Endothelial cell of umbilical vein (primary cell): ENCODE results near the gene SRBD1. TPM values are rescaled to one million over a fixed set of nuclear protein-coding genes. Genes with fewer than 3 reads are reported as not detected.

Source experiments
- BruUV-seq: library from RNA; stranded (reverse); fragments of 400-500 nt; replicated peaks from 2 replicates; lab custom pipeline; 2021; lab: Mats Ljungman, UMichigan
- CTCF ChIA-PET: fragments of 300-600, 350-600 bp; sonication (Branson Sonifier 250); formaldehyde crosslinking; loops from one replicate; lab custom pipeline; 2021; ENCODE audit warnings: antibody characterized with exemption, inconsistent platforms; lab: Charles Lee
- POLR2A ChIA-PET: fragments of 300-600, 350-600 bp; sonication (Branson Sonifier 250); formaldehyde crosslinking; loops from one replicate; lab custom pipeline; 2021; ENCODE audit warnings: antibody characterized with exemption, inconsistent platforms; lab: Charles Lee
- DNase-seq: peaks from one replicate; pipeline ENCODE4 v3.0.0-alpha.2; 2011; ENCODE audit warnings: low read depth, low spot score
- FAIRE-seq: peaks from 2 replicates; lab custom pipeline; 2011; peaks lifted over from hg19 to GRCh38; lab: Jason Lieb, UNC
- H2AFZ ChIP-seq: 2 replicates; pipeline ENCODE4 v1.6.0; 2012; ENCODE audit warnings: low read depth, low read length, control low read depth, inconsistent platforms
- H3K27ac ChIP-seq: 2 replicates; pipeline ENCODE4 v1.5.1; 2011; ENCODE audit warnings: low read depth, mild to moderate bottlenecking, control low read depth, low read length, moderate library complexity; ENCODE audit not compliant: insufficient read depth
- H3K27me3 ChIP-seq, 2 experiments: 2 replicates each; pipeline versions ENCODE4 v1.6.0 to v1.6.1; 2011; ENCODE audit warnings: low read length in 2 of 2, mixed read lengths in 1 of 2; ENCODE audit not compliant: control insufficient read depth in 2 of 2, insufficient read depth in 2 of 2
- H3K36me3 ChIP-seq, 2 experiments: 2 replicates in 1 of 2; 3 replicates in 1 of 2; pipeline ENCODE4 v1.5.1; 2011; ENCODE audit warnings: low read length in 2 of 2, mild to moderate bottlenecking in 1 of 2, moderate library complexity in 1 of 2; ENCODE audit not compliant: control insufficient read depth in 2 of 2, insufficient read depth in 2 of 2; ENCODE audit errors: extremely low read depth in 1 of 2
- H3K4me1 ChIP-seq: 3 replicates; pipeline ENCODE4 v1.5.1; 2011; ENCODE audit warnings: mild to moderate bottlenecking, low read length; ENCODE audit not compliant: control insufficient read depth, insufficient read depth; ENCODE audit errors: extremely low read depth
- H3K4me2 ChIP-seq: 2 replicates; pipeline ENCODE4 v1.6.1; 2011; ENCODE audit warnings: low read length, control low read depth, mixed read lengths; ENCODE audit not compliant: insufficient read depth
- H3K4me3 ChIP-seq, 3 experiments: fragments of 200-600 bp in 1 of 3; sonication (generic), shearing (Covaris generic) in 1 of 3; replicated peaks in 1 of 3; 2 replicates each; pipeline ENCODE4 v1.5.1; 2011 to 2016; ENCODE audit warnings: control low read depth in 3 of 3, low read length in 3 of 3, mild to moderate bottlenecking in 2 of 3, inconsistent platforms in 1 of 3, low read depth in 1 of 3, moderate library complexity in 1 of 3; ENCODE audit not compliant: insufficient read depth in 1 of 3
- H3K79me2 ChIP-seq: 2 replicates; pipeline ENCODE4 v1.6.0; 2012; ENCODE audit warnings: low read length, inconsistent platforms; ENCODE audit not compliant: control insufficient read depth, insufficient read depth
- H3K9ac ChIP-seq: replicated peaks from 2 replicates; pipeline ENCODE3; 2011; ENCODE audit warnings: low read length, control low read depth; ENCODE audit not compliant: insufficient read depth; ENCODE audit errors: extremely low read depth
- H3K9me1 ChIP-seq: replicated peaks from 3 replicates; pipeline ENCODE4 v1.6.0; 2011; ENCODE audit warnings: mild to moderate bottlenecking, low read length; ENCODE audit not compliant: control insufficient read depth, insufficient read depth; ENCODE audit errors: extremely low read depth
- H3K9me3 ChIP-seq: replicated peaks from 2 replicates; pipeline ENCODE4 v1.5.1; 2012; ENCODE audit warnings: low read length, inconsistent platforms; ENCODE audit not compliant: control insufficient read depth, insufficient read depth
- H4K20me1 ChIP-seq: replicated peaks from 2 replicates; pipeline ENCODE3; 2011; ENCODE audit warnings: mild to moderate bottlenecking, low read length; ENCODE audit not compliant: control insufficient read depth, insufficient read depth; ENCODE audit errors: extremely low read depth
- EZH2 ChIP-seq: IDR thresholded peaks from 2 replicates; pipeline ENCODE4 v1.6.1; 2012; ENCODE audit warnings: borderline replicate concordance, low read depth, mild to moderate bottlenecking, moderate library complexity, low read length, inconsistent platforms; ENCODE audit not compliant: severe bottlenecking
- FOS ChIP-seq: IDR thresholded peaks from 2 replicates; pipeline ENCODE4 v1.6.1; 2011; ENCODE audit warnings: mild to moderate bottlenecking, low read length, moderate library complexity, borderline replicate concordance; ENCODE audit not compliant: insufficient read depth
- GATA2 ChIP-seq: IDR thresholded peaks from 2 replicates; pipeline ENCODE4 v1.7.0; 2011; ENCODE audit warnings: low read depth, mild to moderate bottlenecking, moderate library complexity, mixed read lengths, low read length; ENCODE audit not compliant: insufficient read length, insufficient read depth
- JUN ChIP-seq: IDR thresholded peaks from 2 replicates; pipeline ENCODE4 v1.6.1; 2011; ENCODE audit warnings: borderline replicate concordance, low read depth; ENCODE audit not compliant: insufficient read length, insufficient read depth
- MYC ChIP-seq: IDR thresholded peaks from one replicate; pipeline ENCODE4 v1.6.1; 2011; ENCODE audit warnings: mild to moderate bottlenecking, low read depth, low read length
- POLR2A ChIP-seq: IDR thresholded peaks from 2 replicates; pipeline ENCODE4 v1.6.1; 2012; ENCODE audit warnings: low read depth, mild to moderate bottlenecking, control low read depth, low read length
- POLR2AphosphoS5 ChIP-seq: IDR thresholded peaks from 2 replicates; pipeline ENCODE4 v1.6.1; 2012; ENCODE audit warnings: low read depth, mild to moderate bottlenecking, control low read depth, low read length, moderate library complexity; ENCODE audit not compliant: insufficient read depth
- dilution Hi-C: fragments of 300-500 bp; cut with MboI; formaldehyde crosslinking; loops from one replicate; pipeline ENCODE4 v1.15.0; 2019; ENCODE audit warnings: low sequenced_read_pairs; ENCODE audit not compliant: extremely low pct_ligation_motif_present
- intact Hi-C: fragments of 100-400 bp; cut with micrococcal nuclease; formaldehyde crosslinking; loops from one replicate; pipeline ENCODE4 v1.10.0; 2022
- polyA plus RNA-seq, 4 experiments: library from polyadenylated mRNA; depleted of rRNA in 3 of 4; stranded (reverse) in 3 of 4; unstranded in 1 of 4; fragments of >200 nt; gene quantifications; 2 replicates each; pipeline versions ENCODE4 v1.2.1 to v1.2.3, GENCODE V29; 2011 to 2012; ENCODE audit warnings: missing spikeins in 1 of 4
- total RNA-seq: library from RNA; stranded (reverse); gene quantifications from 2 replicates; pipeline ENCODE4 v1.2.3, GENCODE V29; 2021
- TF ChIP-seq, protein P1 (sequence below): IDR thresholded peaks from 2 replicates; pipeline ENCODE4 v1.6.1; 2011; ENCODE audit not compliant: insufficient read depth, insufficient read length
- TF ChIP-seq, protein P2 (sequence below), 2 donors: IDR thresholded peaks; 1 replicate in 1 of 2; 2 replicates in 1 of 2; pipeline ENCODE4 v1.5.1; 2011; ENCODE audit warnings: low read length in 2 of 2, mild to moderate bottlenecking in 2 of 2, moderate library complexity in 2 of 2, control low read depth in 1 of 2, inconsistent platforms in 1 of 2, low read depth in 1 of 2; ENCODE audit not compliant: insufficient read depth in 1 of 2; ENCODE audit errors: extremely low read depth in 1 of 2

The SRBD1 gene
- total and polyA plus RNA-seq, 2 donors (not counting 3 experiments of a cell fraction or from before 2014, with no cell fraction given): 3.7 to 12.5 TPM

DNA sequence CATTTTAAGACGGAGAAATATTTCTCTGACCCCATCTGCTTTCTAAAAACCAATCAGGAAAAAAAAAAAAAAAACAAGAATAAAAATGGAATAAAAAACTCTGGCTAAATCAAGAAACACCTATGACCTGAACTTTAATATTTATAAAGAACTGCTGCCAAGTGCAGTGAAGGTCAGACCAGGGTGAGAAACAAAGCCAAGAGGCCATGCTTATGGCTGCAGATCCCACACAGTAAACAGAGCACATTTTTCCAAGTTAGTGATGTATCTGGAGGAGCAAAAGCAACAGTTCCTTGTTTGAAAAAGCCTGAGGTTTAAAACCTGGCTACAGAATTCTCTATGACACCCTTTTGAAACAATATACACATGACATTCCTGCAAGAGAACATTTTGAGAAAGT lies 242.3 kb downstream of the SRBD1 start:
- Histone ChIP-seq H3K4me2 (no peak overlapping the region), H3K79me2 (no peaks in the 10 kb centered on the region), H3K9me3 (no peaks in the 10 kb centered on the region), H3K4me3 (no peak overlapping the region), H3K4me1 (no peaks in the 10 kb centered on the region), H4K20me1 (no peaks in the 10 kb centered on the region), H2AFZ (no peak overlapping the region), H3K36me3 (no peaks in the 10 kb centered on the region), H3K9me1 (no peaks in the 10 kb centered on the region), H3K27me3 (no peaks in the 10 kb centered on the region), H3K27ac (no peak overlapping the region), H3K9ac (no peak overlapping the region)
- TF ChIP-seq, protein P1, sequence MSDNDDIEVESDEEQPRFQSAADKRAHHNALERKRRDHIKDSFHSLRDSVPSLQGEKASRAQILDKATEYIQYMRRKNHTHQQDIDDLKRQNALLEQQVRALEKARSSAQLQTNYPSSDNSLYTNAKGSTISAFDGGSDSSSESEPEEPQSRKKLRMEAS: no peak
- TF ChIP-seq GATA2 (no peak), JUN (no peak), MYC (no peak), POLR2A (no peak), POLR2AphosphoS5 (no peak), EZH2 (no peak), FOS (no peak)
- TF ChIP-seq, protein P2, sequence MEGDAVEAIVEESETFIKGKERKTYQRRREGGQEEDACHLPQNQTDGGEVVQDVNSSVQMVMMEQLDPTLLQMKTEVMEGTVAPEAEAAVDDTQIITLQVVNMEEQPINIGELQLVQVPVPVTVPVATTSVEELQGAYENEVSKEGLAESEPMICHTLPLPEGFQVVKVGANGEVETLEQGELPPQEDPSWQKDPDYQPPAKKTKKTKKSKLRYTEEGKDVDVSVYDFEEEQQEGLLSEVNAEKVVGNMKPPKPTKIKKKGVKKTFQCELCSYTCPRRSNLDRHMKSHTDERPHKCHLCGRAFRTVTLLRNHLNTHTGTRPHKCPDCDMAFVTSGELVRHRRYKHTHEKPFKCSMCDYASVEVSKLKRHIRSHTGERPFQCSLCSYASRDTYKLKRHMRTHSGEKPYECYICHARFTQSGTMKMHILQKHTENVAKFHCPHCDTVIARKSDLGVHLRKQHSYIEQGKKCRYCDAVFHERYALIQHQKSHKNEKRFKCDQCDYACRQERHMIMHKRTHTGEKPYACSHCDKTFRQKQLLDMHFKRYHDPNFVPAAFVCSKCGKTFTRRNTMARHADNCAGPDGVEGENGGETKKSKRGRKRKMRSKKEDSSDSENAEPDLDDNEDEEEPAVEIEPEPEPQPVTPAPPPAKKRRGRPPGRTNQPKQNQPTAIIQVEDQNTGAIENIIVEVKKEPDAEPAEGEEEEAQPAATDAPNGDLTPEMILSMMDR (IDR thresholded peaks at IDR 0.05; ENCODE audit: extremely low read depth in 1 of 2, insufficient read depth in 1 of 2, low read depth in 1 of 2, low read length in 2 of 2): no peak
- intact Hi-C loops: no loop called here
- BruUV-seq: no TSS peak
- CTCF ChIA-PET: no interaction called here
- POLR2A ChIA-PET: no interaction called here
- dilution Hi-C loops: no loop called here
- no peak for DNase-seq
- FAIRE-seq: no peak
